Chondrocyte (in vitro differentiated cells): ENCODE data around the gene CD300LD. TPM values are rescaled to one million over a fixed set of nuclear protein-coding genes. Genes with fewer than 3 reads are reported as not detected.
"Not testable (repeated sequence)": the region's sequence is repeated elsewhere in the genome, so short reads cannot be mapped to it uniquely, and the experiment has no call there.

Experiments used
- DNase-seq: peaks from one replicate; pipeline ENCODE4 v3.0.0; 2021; ENCODE audit warnings: mixed read lengths, low spot score
- H3K27ac Mint-ChIP-seq: one replicate; pipeline ENCODE4 v1.8.0; 2021; ENCODE audit warnings: mild to moderate bottlenecking, moderate library complexity, mixed read lengths; ENCODE audit not compliant: unreplicated experiment
- H3K27me3 Mint-ChIP-seq: 2 replicates; pipeline ENCODE4 v1.8.0; 2021; ENCODE audit warnings: low read depth, mixed read lengths
- H3K36me3 Mint-ChIP-seq: 2 replicates; pipeline ENCODE4 v1.8.0; 2021; ENCODE audit warnings: low read depth, mixed read lengths
- H3K4me1 Mint-ChIP-seq: 2 replicates; pipeline ENCODE4 v1.8.0; 2021; ENCODE audit warnings: low read depth, mild to moderate bottlenecking, mixed read lengths
- H3K4me3 Mint-ChIP-seq: one replicate; pipeline ENCODE4 v1.8.0; 2021; ENCODE audit warnings: mild to moderate bottlenecking, moderate library complexity, mixed read lengths; ENCODE audit not compliant: unreplicated experiment
- H3K9me3 Mint-ChIP-seq: 2 replicates; pipeline ENCODE4 v1.8.0; 2021; ENCODE audit warnings: low read depth, mixed read lengths
- total RNA-seq: library from RNA; stranded (reverse); gene quantifications from 3 replicates; pipeline ENCODE4 v1.2.1, GENCODE V29; 2021
- TF ChIP-seq, protein P1 (sequence below): fragments of 200-600 bp; sonication (generic); IDR thresholded peaks from 2 replicates; pipeline ENCODE4 v1.5.0; 2021; ENCODE audit warnings: antibody characterized with exemption, mild to moderate bottlenecking, moderate library complexity

Gene CD300LD
- total RNA-seq, 1 donor from 2014 or later, result not detected

DNA sequence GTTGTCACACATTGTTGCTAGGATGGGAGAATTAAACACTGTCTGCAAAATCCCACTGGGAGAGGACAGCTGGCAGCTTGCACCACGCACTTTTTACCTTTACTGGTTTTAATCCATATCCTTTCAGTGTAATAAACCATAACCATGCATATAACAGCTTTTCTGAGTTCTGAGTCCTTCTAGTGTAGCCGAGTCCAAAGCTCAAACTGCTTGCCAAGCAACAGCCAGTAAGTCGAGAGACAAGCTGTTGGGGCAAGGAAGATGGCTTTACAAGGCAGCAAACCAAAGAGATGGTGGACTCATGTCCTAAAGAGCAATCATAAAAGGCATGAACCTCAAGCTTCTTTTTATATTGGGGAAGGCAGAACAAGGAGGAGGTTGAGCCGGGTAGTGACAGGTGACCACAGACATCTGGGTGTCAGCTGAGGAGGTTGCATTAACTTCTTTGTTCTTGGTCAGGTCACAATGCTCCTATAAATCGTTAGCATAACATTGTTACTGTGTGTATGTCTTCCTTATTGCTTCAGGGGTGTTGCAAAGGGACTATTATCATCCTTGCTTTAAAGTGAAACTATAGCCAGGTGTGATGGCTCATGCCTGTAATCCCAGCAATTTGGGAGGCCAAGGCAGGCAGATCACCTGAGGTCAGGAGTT lies 17.5 kb downstream of the CD300LD start:
- TF ChIP-seq, protein P1, sequence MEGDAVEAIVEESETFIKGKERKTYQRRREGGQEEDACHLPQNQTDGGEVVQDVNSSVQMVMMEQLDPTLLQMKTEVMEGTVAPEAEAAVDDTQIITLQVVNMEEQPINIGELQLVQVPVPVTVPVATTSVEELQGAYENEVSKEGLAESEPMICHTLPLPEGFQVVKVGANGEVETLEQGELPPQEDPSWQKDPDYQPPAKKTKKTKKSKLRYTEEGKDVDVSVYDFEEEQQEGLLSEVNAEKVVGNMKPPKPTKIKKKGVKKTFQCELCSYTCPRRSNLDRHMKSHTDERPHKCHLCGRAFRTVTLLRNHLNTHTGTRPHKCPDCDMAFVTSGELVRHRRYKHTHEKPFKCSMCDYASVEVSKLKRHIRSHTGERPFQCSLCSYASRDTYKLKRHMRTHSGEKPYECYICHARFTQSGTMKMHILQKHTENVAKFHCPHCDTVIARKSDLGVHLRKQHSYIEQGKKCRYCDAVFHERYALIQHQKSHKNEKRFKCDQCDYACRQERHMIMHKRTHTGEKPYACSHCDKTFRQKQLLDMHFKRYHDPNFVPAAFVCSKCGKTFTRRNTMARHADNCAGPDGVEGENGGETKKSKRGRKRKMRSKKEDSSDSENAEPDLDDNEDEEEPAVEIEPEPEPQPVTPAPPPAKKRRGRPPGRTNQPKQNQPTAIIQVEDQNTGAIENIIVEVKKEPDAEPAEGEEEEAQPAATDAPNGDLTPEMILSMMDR, result no peak

GRCh38 chr17:74573635-74574034 lies 18.4 kb downstream of the CD300LD start:
- H3K36me3 Mint-ChIP-seq, H3K4me3 Mint-ChIP-seq, H3K9me3 Mint-ChIP-seq, H3K27ac Mint-ChIP-seq, DNase-seq: not testable (repeated sequence)
- peaks cover 21% of the 10 kb centered on the region for H3K27me3 Mint-ChIP-seq
- H3K4me1 Mint-ChIP-seq, result peaks cover 18% of the 10 kb centered on the region

More for the DNA sequence above, 17.5 kb downstream of the CD300LD start:
- no peak overlapping the region for H3K4me3 Mint-ChIP-seq
- no peak for DNase-seq
- no peak overlapping the region for H3K27ac Mint-ChIP-seq
- H3K27me3 Mint-ChIP-seq, result peaks cover 21% of the 10 kb centered on the region
- H3K36me3 Mint-ChIP-seq, result no peaks in the 10 kb centered on the region
- H3K4me1 Mint-ChIP-seq, result peaks cover 8% of the 10 kb centered on the region
- H3K9me3 Mint-ChIP-seq, result peaks cover 4% of the 10 kb centered on the region

DNA sequence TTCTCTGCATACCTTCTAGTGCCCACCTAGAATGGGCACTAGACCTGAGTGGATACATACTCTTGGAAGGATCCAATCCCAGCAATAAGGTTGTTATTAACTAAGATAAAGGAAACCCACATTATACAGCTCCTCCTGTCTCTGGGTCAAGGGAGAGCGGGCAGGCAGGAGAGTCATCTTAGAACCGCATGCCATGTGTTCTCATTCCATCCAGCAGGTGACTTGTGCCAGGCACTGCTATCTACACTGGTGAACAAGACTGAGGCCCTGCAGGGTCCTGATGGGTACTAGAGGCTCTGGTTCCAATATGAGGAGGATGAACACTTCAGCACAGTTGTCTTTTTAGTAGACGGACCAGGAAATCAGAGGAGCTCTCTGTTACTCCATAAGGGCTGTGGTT lies 18.9 kb downstream of the CD300LD start:
- TF ChIP-seq, protein P1, result no peak
- H3K27ac Mint-ChIP-seq, result no peak overlapping the region
- peaks cover 21% of the 10 kb centered on the region for H3K27me3 Mint-ChIP-seq
- DNase-seq, result no peak
- H3K4me1 Mint-ChIP-seq, result peaks cover 22% of the 10 kb centered on the region
- no peaks in the 10 kb centered on the region for H3K36me3 Mint-ChIP-seq
- peaks cover 4% of the 10 kb centered on the region for H3K9me3 Mint-ChIP-seq
- H3K4me3 Mint-ChIP-seq, result no peak overlapping the region

GRCh38 chr17:74571621-74572270 lies 20.3 kb downstream of the CD300LD start:
- no peak overlapping the region for H3K4me3 Mint-ChIP-seq
- H3K36me3 Mint-ChIP-seq, result no peaks in the 10 kb centered on the region
- peaks cover 17% of the 10 kb centered on the region for H3K27me3 Mint-ChIP-seq
- H3K4me1 Mint-ChIP-seq, result peaks cover 24% of the 10 kb centered on the region
- no peak overlapping the region for H3K27ac Mint-ChIP-seq
- no peak for DNase-seq
- TF ChIP-seq, protein P1, result no peak
- peaks cover 4% of the 10 kb centered on the region for H3K9me3 Mint-ChIP-seq

GRCh38 chr17:74569020-74570003 lies 22.8 kb downstream of the CD300LD start:
- TF ChIP-seq, protein P1, result no peak
- DNase-seq, result no peak
- peaks cover 4% of the 10 kb centered on the region for H3K9me3 Mint-ChIP-seq
- H3K27ac Mint-ChIP-seq, result peak overlapping the region; percentile 86
- peaks cover 24% of the 10 kb centered on the region for H3K4me1 Mint-ChIP-seq
- peak overlapping the region; percentile 37 for H3K4me3 Mint-ChIP-seq
- peaks cover 12% of the 10 kb centered on the region for H3K27me3 Mint-ChIP-seq
- no peaks in the 10 kb centered on the region for H3K36me3 Mint-ChIP-seq
